Stimulated activated CD8-positive, alpha-beta memory T cell treated with anti-CD3 and anti-CD28 coated beads, Interleukin-4, amount 100 ng/mL, for 4 hours (primary cell): ENCODE results near the gene SRP9.
"Not testable (repeated sequence)": the region's sequence is repeated elsewhere in the genome, so short reads cannot be mapped to it uniquely, and the experiment has no call there.

ENCODE experiments used
- DNase-seq, 2 donors: peaks; one replicate each; pipeline ENCODE4 v3.0.0-alpha.2; 2020; ENCODE audit warnings: low read depth in 2 of 2, low spot score in 1 of 2

SRP9 gene

GRCh38 chr1:225774281-225775147, 3.1 kb upstream of the SRP9 start:
- DNase-seq = no peak

GRCh38 chr1:225776294-225776693, 1.3 kb upstream of the SRP9 start:
- no peak for DNase-seq

GRCh38 chr1:225777058-225777582, 506 bp upstream of the SRP9 start:
- no peak for DNase-seq

- no peak for DNase-seq
Observed at GRCh38 chr1:225778337-225778669, 677 bp downstream of the SRP9 start.

- not testable (repeated sequence) for DNase-seq
Observed at GRCh38 chr1:225779165-225779564, 1.5 kb downstream of the SRP9 start.

- no peak for DNase-seq
Observed at GRCh38 chr1:225780134-225780533, 2.5 kb downstream of the SRP9 start.

- DNase-seq = no peak
Observed at GRCh38 chr1:225780630-225781029, 3.0 kb downstream of the SRP9 start.

- DNase-seq = not testable (repeated sequence)
Observed at GRCh38 chr1:225789142-225789541, 11.5 kb downstream of the SRP9 start.

- no peak for DNase-seq
Observed at GRCh38 chr1:225794954-225795353, 17.3 kb downstream of the SRP9 start.

- DNase-seq = not testable (repeated sequence)
Observed at GRCh38 chr1:225796097-225796496, 18.5 kb downstream of the SRP9 start.

- DNase-seq = not testable (repeated sequence)
Observed at GRCh38 chr1:225801146-225801545, 23.5 kb downstream of the SRP9 start.

GRCh38 chr1:225806249-225806648, 28.6 kb downstream of the SRP9 start:
- DNase-seq = no peak

GRCh38 chr1:225806736-225807135, 29.1 kb downstream of the SRP9 start:
- DNase-seq = not testable (repeated sequence)

- DNase-seq = no peak
Observed at GRCh38 chr1:225808136-225808535, 30.5 kb downstream of the SRP9 start.

GRCh38 chr1:225809842-225810578, 32.4 kb downstream of the SRP9 start, which contains the start of gene EPHX1:
Gene EPHX1 (plus strand): TSS chr1:225810124. CDS start chr1:225828730, 18,606 bp downstream.
- DNase-seq = peak; percentile 8 to 26

GRCh38 chr1:225810579-225811538, 33.2 kb downstream of the SRP9 start:
- not testable (repeated sequence) for DNase-seq

GRCh38 chr1:225811622-225812487, 34.2 kb downstream of the SRP9 start:
- no peak for DNase-seq

GRCh38 chr1:225812488-225813213, 35.0 kb downstream of the SRP9 start:
- DNase-seq = no peak
